Stomach (tissue), 4 donors: ENCODE results near the gene NAV1.

Experiments
- EP300 ChIP-seq: sonication (generic); formaldehyde crosslinking; IDR thresholded peaks from one replicate; pipeline ENCODE4 v1.6.1; 2017; ENCODE audit warnings: antibody characterized with exemption
- POLR2A ChIP-seq, 4 donors: fragments of 450-650 bp; IDR thresholded peaks; one replicate each; pipeline ENCODE4 v1.6.1; 2016; ENCODE audit warnings: antibody characterized with exemption in 4 of 4, control low read depth in 2 of 4, mild to moderate bottlenecking in 1 of 4, moderate library complexity in 1 of 4
- POLR2AphosphoS5 ChIP-seq, 3 donors: sonication (generic); formaldehyde crosslinking; IDR thresholded peaks; one replicate each; pipeline ENCODE4 v1.6.1; 2016; ENCODE audit warnings: antibody characterized with exemption in 3 of 3
- TF ChIP-seq, protein P1 (sequence below), 7 experiments: fragments of 450-650 bp in 4 of 7; fragments of 200-600 bp in 3 of 7; sonication (generic) in 3 of 7; IDR thresholded peaks; one replicate each; pipeline ENCODE4 v1.5.1; 2016 to 2019; ENCODE audit warnings: antibody characterized with exemption in 7 of 7, control low read depth in 2 of 7, mild to moderate bottlenecking in 1 of 7

- TF ChIP-seq, protein P1, sequence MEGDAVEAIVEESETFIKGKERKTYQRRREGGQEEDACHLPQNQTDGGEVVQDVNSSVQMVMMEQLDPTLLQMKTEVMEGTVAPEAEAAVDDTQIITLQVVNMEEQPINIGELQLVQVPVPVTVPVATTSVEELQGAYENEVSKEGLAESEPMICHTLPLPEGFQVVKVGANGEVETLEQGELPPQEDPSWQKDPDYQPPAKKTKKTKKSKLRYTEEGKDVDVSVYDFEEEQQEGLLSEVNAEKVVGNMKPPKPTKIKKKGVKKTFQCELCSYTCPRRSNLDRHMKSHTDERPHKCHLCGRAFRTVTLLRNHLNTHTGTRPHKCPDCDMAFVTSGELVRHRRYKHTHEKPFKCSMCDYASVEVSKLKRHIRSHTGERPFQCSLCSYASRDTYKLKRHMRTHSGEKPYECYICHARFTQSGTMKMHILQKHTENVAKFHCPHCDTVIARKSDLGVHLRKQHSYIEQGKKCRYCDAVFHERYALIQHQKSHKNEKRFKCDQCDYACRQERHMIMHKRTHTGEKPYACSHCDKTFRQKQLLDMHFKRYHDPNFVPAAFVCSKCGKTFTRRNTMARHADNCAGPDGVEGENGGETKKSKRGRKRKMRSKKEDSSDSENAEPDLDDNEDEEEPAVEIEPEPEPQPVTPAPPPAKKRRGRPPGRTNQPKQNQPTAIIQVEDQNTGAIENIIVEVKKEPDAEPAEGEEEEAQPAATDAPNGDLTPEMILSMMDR (IDR thresholded peaks at IDR 0.05): no peak
- TF ChIP-seq POLR2A (IDR thresholded peaks at IDR 0.05): no peak
- no peak for TF ChIP-seq POLR2AphosphoS5 (IDR thresholded peaks at IDR 0.05)
- no peak for TF ChIP-seq EP300
Measured at GRCh38 chr1:201587729-201588128, 48.8 kb downstream of the NAV1 start.
